ENCODE data around the gene AVPR2. TPM values are rescaled to one million over a fixed set of nuclear protein-coding genes. Genes with fewer than 3 reads are reported as not detected.
A peak's percentile ranks its signal among the peaks of the same experiment; 100 is the strongest.

AVPR2 gene
- total and polyA plus RNA-seq, 9 of the 15 experiments (the other 6 are each of a cell fraction or from before 2014, with no cell fraction given): not detected

- TF ChIP-seq ZFP1 (CRISPR knock-in tag; IDR thresholded peaks at IDR 0.05) (no peak), JUND (IDR thresholded peaks at IDR 0.05; ENCODE audit: borderline replicate concordance, low read depth, low read length) (no peak), JUND (tag; IDR thresholded peaks at IDR 0.05; ENCODE audit: borderline replicate concordance, low read depth, low read length) (no peak), TBL1XR1 (IDR thresholded peaks at IDR 0.05; ENCODE audit: low read length in 2 of 2) (no peak), KAT2B (IDR thresholded peaks at IDR 0.05; ENCODE audit: low read depth, low read length) (no peak), ZNF143 (CRISPR knock-in tag; IDR thresholded peaks at IDR 0.05) (no peak), ZC3H11A (IDR thresholded peaks at IDR 0.05; ENCODE audit: low read depth, low read length) (no peak), ZNF263 (CRISPR knock-in tag; IDR thresholded peaks at IDR 0.05; ENCODE audit: borderline replicate concordance) (peak; percentile 96), HIVEP1 (CRISPR knock-in tag; IDR thresholded peaks at IDR 0.05) (no peak), FOXJ3 (CRISPR knock-in tag; IDR thresholded peaks at IDR 0.05) (no peak), RHOXF2B (CRISPR knock-in tag; conservative IDR thresholded peaks at IDR 0.05) (no peak), DACH1 (IDR thresholded peaks at IDR 0.05; ENCODE audit: partially characterized antibody) (peak; percentile 64), ELF2 (CRISPR knock-in tag; IDR thresholded peaks at IDR 0.05) (no peak), HDAC1 (IDR thresholded peaks at IDR 0.05) (peak in 1 of 2 experiments; percentile 48; a peak in 1 of 4 replicates), HDAC2 (IDR thresholded peaks at IDR 0.05) (0 out of 2 replicates have a peak, but pooled peaks have one; percentile 20), C11orf30 (IDR thresholded peaks at IDR 0.05; ENCODE audit: low read depth) (peak; percentile 30; the same call in 1 of the 2 replicates), GATA2 (CRISPR knock-in tag; IDR thresholded peaks at IDR 0.05) (no peak), NFYB (IDR thresholded peaks at IDR 0.05; ENCODE audit: extremely low read depth, insufficient read length) (no peak), TFAP4 (CRISPR knock-in tag; IDR thresholded peaks at IDR 0.05; ENCODE audit: borderline replicate concordance) (peak; percentile 92), ZNF277 (CRISPR knock-in tag; IDR thresholded peaks at IDR 0.05; ENCODE audit: borderline replicate concordance) (no peak), CSDE1 (IDR thresholded peaks at IDR 0.05) (no peak), HMGN3 (IDR thresholded peaks at IDR 0.05; ENCODE audit: borderline replicate concordance, extremely low read depth, insufficient read length, low read depth, low read length) (peak; percentile 58), U2AF2 (optimal IDR thresholded peaks at IDR 0.05; ENCODE audit: low read depth, low read length) (no peak)
- TF ChIP-seq, protein P1, sequence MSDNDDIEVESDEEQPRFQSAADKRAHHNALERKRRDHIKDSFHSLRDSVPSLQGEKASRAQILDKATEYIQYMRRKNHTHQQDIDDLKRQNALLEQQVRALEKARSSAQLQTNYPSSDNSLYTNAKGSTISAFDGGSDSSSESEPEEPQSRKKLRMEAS (CRISPR knock-in tag; IDR thresholded peaks at IDR 0.05): 0 out of 2 replicates have a peak, but pooled peaks have one; percentile 29
- TF ChIP-seq, protein P2, sequence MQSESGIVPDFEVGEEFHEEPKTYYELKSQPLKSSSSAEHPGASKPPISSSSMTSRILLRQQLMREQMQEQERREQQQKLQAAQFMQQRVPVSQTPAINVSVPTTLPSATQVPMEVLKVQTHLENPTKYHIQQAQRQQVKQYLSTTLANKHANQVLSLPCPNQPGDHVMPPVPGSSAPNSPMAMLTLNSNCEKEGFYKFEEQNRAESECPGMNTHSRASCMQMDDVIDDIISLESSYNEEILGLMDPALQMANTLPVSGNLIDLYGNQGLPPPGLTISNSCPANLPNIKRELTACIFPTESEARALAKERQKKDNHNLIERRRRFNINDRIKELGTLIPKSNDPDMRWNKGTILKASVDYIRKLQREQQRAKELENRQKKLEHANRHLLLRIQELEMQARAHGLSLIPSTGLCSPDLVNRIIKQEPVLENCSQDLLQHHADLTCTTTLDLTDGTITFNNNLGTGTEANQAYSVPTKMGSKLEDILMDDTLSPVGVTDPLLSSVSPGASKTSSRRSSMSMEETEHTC (IDR thresholded peaks at IDR 0.05): peak; percentile 71; the same call in 1 of the 2 replicates
- TF ChIP-seq, protein P3, sequence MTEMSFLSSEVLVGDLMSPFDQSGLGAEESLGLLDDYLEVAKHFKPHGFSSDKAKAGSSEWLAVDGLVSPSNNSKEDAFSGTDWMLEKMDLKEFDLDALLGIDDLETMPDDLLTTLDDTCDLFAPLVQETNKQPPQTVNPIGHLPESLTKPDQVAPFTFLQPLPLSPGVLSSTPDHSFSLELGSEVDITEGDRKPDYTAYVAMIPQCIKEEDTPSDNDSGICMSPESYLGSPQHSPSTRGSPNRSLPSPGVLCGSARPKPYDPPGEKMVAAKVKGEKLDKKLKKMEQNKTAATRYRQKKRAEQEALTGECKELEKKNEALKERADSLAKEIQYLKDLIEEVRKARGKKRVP (CRISPR knock-in tag; IDR thresholded peaks at IDR 0.05): no peak
These were observed 39.8 kb downstream of the AVPR2 start, which contains the start of gene RENBP (continued) for GRCh38 chrX:153944140-153944799.

Measured in K562 (cell line).